Activated naive CD4-positive, alpha-beta T cell treated with anti-CD3 and anti-CD28 coated beads, Interleukin-2, amount 50 U/mL, for 16 hours (primary cell): ENCODE measurements around the gene POMGNT2.

Experiments used
- DNase-seq: peaks from one replicate; pipeline ENCODE4 v3.0.0-alpha.2; 2020

POMGNT2 gene

DNA sequence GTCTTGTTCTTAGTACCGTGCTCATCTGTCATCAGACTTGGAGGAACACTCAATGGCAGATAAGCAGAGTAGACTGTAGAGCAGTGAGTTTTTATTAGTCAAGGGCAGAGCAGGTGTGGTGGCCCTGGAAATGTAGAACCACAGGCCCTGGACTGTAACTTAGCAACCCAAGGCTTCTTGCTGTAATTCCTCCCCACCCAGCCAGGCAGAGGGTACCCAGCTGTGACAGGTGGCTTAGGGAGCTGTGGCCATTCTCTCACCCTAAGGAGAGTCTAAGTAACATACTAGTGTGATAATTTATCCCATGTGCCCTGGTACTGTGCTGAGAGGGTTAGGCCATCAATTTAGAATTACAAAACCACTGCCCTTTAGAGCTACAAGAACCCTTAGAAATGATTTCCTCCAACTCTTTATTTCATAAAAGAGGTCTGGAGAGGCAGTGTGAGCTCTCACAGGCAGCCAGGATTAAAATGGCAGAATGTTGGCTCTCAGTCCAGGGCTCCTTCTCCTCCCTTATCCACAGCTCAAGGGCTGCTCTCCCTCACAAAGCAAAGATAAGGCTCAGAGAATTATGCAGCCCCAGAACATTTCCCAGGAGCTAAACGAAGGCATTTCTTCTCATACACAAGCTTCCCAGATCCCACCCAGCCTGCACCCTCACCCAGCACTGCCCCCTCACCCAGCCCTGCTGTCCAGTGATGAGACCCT lies 3.0 kb downstream of the POMGNT2 start:
- DNase-seq: no peak

DNA sequence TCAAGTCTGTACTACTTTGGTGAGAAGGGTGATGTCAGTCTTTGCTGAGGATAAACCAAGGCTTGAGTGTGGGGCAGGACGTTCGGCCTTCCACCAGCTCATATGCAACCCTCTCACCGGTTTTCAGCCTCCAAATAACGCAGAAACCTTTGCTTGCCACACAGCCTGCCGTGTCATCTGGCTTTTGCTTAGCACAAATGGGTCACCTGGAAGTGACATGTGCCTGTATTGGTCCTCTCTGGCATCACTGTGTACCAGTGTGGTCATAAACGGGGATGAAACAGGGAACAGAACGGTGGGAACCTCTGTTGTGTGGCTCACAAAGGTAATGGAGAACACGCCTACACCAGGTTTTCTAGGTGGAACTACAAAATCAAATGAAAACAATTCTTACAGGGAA lies 7.1 kb downstream of the POMGNT2 start:
- DNase-seq: no peak

DNA sequence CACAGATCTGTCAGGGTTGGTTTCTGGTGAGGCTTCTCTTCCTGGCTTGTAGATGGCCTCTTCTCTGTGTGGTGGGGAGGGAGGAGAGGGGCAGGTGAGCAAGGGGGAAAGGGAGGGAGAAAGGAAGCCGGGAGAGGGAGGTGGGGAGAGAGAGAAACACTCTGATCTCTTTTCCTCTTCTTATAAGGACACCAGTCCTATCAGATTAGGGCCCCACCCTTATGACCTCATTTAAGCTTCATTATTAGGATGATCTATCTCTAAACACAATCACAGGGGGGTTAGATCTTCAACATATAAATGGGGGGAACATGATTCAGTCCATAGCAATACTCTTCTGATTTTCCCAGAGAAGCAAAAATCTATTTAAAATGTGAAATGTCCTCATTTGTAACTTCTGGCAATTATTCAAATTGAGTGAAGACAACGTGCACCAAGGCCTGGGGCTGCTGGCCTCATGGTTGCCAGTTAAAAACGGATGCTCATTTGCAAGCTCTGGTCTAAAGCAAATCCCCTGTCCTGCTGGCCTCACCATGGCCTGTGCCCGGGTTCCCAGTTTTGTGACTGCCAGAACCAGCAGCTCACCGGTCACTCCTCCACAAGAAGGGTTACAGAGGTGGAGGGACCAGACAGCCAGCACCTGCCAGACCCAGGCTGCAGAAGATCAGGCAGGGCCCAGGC lies 8.3 kb downstream of the POMGNT2 start:
- no peak for DNase-seq

DNA sequence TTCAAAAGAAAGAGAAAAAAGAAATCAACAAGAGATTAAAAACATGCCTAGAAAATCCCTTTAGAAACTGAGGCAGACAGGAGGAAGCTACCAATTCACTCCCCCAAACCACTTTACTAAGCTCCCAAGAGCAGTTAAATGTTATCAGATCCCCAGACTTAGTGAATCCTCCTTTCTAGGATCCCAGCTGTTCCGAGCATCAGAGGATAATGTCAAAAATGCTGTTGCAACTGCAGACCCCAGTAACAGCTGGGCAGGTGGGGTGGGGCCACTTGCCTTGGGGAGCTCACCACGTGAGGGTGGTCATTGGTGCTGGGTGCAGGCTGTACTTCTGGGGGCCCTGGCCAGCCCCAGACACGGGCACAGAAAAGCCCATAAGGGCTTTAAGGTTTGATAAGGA lies 9.1 kb downstream of the POMGNT2 start:
- no peak for DNase-seq

DNA sequence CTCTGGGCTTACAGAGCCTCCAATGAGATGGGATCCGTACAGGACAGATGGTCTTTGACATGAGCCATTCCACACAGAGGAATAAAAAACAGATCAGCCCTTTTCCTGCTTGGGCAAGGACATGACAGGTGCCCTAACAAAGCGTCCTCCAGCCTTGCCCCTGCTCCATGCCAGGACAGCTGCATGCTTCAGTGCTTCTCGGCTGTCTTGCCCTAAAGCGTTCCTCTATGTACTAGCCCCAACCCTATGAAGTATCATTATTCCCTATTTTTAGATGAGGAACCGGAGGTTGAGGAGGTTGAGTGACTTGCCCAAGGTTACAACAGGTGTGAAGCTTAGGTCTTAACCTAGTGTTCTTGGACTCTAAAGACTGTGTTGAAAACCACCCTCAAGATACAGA lies 10.5 kb downstream of the POMGNT2 start:
- no peak for DNase-seq

DNA sequence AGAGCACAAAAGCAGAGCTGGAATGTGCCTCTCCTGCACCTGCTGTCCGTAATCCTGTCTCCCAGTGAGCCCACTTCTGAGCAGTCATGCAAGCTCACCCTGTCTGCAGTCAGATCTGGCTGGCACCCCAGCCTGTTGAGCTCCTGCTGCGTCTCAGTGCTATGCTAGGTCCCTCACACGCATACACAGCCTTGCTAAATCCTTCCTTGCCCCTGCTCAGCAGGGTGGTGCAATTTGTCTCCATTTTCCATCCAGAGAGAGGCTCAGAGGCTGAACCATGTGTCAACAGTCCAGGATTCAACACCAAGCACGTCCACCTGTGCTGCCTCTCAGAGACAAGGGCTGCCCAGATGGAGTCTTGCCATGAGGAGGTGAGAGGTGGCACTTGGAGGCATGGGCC lies 11.0 kb downstream of the POMGNT2 start:
- DNase-seq: no peak

DNA sequence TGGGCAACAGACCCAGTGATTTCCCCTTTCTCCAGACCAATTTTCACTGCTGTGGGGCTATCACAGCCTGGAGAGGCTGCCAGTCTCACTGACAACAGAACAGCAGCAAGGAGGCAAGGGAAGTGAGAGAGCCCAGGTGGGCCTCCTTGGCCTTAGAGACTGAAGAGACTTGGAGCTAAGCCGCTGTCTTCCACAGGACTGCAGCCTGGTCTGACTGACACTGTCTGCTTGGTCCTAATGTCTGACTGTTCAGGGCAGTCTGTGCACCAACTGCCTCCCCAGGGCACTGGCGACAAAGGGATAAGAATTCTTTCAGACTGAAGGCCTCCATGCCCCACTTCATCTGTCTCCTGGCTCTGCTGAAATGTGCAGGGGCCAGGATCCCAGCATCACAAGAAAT lies 11.5 kb downstream of the POMGNT2 start:
- DNase-seq: no peak

DNA sequence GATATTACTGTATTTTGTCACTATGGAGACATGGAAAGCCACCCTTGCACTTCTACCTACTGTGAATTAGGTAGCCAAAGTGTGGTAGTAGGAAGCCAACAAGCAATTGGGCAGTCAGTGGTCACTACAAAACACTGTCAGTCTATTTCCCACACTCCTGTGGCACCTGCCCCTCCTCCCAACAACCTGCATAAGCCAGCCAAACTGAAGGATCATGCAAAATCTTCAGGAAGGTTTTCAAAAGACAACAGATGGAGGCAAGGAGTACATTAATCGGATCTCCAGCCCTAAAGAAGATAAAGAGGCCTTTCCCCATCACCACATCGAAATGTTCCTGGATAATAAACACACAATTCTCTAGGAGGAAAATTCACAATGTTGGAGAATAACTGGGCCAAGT lies 11.9 kb downstream of the POMGNT2 start:
- DNase-seq: no peak

DNA sequence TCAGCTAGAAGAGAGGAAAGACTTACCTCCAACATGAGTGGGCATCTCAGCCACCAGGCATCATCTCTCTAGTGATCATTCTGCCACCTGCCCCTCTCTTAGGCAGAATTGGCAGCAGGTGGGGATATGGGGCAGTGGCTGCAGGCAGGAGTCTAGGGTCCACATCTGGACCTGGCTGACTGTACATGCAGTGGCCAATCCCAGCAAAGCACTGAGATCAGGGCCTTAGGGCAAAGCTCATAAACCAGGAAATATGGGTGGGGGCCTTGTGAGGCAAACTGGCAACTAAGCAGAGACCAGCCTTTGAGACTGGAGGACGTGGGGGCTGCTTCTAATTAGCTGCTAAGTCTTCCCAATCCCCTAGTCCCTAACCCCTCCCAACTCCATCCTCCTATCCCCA lies 12.9 kb downstream of the POMGNT2 start:
- DNase-seq: no peak

DNA sequence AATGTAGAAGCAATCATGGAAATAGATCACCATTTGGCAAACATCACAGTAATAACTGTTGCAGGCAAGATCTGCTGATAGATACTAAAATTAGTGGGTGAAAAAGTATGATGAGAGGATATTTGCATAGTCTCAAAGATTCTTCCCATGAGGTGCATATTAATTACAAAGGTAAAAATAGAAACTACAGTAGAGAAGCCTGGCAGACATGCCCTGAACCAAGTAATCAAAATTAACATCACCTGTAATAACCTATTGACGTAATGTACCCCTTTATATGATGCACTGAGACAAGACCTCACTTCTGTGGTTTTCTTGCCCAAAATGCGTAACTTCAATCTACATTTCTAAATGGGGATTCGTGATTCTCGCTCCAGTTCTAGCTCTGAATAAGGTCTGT lies 14.4 kb downstream of the POMGNT2 start:
- DNase-seq: no peak

DNA sequence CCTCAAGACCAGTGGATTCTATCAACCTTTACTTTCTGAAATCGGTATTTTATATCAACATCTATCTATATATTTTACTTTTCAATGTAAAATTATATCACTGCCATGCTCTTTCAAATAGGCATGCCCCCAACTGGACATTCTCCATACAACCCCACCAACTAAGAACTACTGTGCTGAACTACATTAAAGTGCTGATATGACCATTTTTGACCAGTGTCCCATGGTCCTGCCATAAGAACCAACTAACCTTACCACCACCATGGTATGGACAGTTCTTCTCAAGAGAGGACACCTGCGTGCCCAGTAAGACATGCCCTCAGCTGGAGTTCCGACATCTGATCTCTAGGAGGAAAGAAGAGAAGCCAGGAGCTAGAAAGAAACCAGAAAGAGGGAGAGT lies 15.6 kb downstream of the POMGNT2 start:
- DNase-seq: no peak

DNA sequence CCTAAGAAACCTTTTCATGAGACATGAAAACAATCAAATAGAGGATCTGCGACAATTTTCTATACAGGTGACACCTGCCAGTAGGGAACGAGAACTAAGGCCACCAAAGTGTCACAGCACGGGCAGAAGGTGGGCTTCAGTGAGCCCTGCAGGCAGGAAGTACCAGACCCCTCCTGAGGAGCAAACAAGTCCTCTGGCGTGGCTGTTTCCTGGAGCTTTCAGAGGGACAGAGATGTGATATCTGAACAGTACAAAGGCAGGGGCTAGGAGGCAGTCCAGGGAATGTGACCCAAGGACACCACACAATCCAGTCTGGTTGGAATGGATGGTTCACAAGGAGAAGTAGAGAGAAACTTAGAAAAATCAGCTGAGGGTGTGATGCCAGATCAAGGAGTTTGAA lies 16.8 kb downstream of the POMGNT2 start:
- DNase-seq: no peak

DNA sequence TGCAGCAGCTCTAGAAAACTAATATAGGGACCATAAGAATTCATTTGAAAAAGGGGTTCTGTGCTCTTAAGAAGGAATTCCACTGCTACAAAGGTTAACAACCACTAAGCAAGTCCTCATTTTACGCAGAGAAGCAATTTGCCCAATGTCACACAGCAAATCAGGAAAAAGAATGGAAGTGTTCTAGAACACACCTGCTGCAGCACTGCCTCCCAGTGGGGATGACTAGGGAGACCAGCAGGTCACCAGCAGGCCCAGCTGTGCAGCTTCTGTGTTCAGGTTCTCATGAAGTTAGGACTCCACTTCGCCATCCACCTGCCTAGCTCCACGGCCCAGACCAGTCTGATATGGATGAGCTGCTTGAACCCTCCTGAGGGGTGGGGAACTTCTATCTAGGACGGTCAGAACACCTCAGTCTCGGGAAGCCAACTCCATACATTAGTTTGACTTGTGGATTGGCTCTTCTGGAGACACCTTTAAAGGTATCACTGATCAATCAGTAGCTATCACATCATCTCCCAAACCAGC lies 18.6 kb downstream of the POMGNT2 start:
- DNase-seq: no peak

DNA sequence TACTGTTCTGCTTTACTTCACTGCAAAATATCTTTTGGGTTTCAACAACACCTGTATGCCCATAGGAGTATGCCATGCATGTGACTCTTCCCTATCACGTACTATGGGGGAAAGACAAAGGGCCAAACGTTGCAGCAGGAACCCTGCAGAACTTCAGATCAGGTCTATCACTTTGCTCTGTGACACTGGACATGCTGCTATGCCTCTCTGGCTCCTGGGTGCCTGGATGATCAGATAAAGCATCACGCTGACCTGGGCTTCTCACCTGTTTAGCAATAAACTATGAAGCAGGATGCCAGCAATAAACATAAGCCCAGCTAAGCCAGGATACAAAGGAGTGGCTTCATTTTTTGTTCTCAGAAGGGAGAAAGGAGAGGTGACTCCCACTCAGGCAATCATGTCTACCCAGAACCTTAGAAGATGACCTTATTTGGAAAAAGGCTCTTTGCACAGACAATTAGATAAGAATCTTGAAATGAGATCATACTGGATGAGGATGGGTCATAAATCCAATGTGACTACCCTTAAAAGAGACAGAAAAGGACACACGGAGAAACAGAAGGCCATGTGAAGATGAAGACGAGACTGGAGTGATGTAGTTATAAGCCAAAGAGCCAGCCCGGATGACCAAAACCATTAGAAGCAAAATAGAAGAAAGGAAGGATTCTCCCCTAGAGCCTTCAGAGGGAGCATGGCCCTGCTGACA lies 19.3 kb downstream of the POMGNT2 start:
- no peak for DNase-seq

DNA sequence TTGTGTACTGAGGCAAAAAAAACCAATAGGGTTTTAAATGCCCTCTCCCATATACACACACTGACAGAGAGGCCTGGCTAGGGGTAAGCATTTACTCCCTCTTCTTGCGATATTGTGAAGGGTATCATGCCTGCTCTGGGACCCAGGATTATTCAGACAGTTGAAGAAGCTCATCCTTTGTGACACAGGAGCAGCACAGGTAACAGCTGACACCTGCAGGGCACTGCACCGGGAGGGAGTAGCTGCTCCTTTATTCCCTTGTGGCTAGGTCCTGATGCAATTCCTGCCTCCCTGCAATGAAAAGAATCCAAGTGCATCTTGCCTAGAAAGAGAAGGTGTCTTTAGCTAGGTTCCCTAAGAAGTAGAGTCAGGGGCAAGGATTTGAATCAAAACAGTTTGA lies 23.4 kb downstream of the POMGNT2 start:
- DNase-seq: no peak

DNA sequence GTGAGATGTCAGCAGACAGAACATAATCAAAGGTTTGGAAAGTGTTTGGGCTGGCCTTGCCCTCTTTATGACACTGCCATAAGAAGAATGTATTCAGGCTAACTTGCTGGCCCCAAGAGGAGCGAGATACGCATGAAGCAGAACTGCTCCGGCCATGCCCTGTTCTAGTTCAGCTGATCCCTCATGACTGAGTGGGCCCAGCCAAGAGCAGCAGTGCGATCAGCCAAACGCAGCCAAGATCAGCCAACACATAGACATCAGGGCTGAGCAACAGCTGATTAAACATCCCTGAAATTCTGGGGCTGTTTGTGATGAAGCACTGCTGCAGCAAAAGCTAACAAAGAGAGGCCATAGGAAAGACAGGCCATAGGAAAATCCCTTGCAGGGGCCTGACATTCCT lies 24.1 kb downstream of the POMGNT2 start:
- DNase-seq: no peak

DNA sequence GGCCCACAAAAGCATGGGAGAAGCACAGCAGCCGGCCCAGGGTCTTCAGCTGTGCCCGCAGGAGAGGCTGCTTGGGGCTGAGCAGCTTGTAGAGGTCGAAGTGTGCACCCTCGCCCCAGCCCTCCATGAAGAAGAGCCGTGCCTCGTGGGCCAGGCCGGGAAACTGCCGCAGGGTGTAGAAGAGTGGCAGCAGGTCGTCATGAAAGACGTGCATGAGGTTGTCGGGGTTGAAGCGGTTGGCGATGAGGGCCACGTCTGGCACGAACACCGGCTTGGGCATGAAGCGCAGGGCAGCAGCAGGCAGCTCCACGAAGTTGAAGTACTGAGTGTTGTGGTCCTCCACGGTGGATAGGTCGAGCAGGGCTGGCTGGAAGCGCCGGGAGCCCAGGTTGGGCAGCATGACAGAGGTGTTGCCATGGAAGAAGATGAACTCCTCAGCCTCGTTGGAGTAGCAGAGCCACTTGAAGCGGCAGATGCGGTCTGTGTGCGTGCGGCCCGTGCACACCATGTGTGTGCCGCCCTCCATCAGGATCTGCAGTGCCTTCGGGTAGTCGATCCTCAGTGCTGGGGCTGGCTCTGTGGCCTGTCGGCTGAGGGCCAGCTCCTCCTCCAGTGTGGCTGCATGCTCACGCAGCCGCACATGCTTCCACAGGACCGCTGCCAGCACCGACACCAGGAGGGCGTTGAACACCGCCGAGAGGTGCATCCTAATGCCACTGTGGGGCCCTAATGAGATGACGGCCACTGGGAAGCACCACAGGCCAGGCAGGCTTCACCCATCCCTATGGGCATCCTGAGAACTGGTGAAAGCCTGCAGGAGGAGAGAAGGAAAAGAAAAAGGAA lies 24.9 kb downstream of the POMGNT2 start:
- no peak for DNase-seq

DNA sequence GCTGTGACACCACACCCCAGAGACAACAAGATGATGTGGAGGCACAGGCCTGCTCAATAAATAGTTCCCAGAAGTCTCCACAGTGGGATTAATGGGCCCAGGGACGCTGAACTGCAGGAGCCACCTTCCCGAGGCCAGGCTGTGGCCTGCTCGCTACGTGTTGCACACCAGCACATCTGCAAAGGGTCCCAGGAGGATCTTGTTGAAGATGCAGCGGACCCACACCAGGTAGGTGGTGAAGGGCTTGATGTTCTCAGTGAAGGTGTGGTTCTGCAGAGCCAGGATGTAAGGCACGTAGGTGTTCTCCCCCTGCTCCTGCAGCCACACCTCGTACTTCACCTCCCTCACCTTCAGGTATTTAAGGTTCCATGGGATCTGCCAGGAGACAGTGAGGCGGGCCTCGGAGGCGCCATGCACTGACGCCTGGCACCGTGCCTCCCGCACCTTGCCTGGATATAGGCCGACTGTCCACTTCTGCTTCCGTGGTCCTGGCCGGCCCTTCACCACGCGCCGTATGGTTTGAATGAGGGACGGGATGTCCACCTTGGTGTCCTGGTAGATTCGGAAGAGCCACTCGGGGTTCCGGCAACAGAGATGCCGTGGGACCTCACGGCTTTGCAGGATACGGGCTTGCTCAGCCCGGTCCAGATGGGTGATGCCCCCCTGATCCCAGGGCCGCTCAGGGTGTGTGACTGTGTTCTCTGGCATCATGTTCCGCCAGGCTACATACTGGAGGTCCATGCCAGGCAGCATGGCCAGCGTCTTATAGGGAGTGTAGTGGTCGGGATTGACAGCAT lies 26.1 kb downstream of the POMGNT2 start:
- DNase-seq: no peak

DNA sequence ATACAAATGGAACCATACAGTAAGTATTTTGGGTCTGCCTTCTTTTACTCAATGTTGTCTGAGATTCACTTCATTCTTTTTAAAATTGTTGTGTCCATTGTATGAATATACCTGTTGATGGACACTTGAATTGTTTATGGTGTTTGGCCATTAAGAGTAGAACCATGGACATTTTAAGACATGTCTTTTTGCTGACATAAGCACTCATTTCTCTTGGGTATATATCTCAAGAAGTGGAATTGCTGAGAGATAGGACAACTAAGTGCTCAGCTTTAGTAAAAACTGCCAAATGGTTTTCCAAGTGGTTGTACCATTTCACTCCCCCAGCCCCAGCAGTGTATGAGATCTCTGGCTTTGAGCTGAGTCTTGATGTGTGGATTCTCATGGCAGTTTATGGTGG lies 28.2 kb downstream of the POMGNT2 start:
- DNase-seq: no peak

DNA sequence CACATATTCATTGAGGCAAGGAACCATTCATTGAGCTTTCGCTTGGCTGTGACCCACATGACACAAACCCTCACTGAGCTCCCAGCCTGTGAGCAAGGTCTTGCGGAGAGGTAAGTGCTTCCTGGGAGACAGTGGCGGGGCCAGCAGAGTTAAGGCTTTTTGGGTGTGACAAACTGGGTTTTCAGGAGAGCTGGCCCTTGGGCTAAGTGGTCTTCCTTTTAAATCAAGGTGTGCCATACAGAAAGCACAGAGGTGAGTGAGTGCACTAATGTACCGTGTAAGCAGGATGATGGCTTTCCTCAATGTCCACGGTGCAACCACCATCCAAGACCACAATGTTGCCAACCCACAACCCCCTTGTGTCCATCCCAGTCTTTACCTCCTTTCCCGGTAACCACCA lies 28.6 kb downstream of the POMGNT2 start:
- no peak for DNase-seq

DNA sequence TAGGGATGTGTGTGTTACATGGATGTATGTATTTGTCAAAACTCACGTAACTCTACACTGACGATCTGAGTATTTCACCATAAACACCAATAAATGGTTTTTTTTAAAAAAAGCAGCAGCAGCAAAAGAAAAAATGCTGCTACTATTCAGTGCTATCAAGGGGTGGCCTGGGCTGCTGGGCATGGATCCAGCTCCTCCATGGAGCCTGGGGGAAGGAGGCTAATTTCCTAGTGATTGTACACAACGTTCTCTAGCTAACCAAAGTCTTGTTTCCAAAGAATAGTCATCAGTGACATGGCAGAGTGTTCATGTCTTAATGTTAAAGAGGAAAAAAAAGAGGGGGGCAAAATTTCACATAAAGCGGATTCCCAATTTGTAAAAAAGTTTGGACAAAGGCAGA lies 29.0 kb downstream of the POMGNT2 start:
- no peak for DNase-seq
